Osteocyte (in vitro differentiated cells): ENCODE data around the gene INPP5K. TPM values are rescaled to one million over a fixed set of nuclear protein-coding genes. Genes with fewer than 3 reads are reported as not detected.
A peak's percentile ranks its signal among the peaks of the same experiment; 100 is the strongest.
"Not testable (repeated sequence)": the region's sequence is repeated elsewhere in the genome, so short reads cannot be mapped to it uniquely, and the experiment has no call there.

Source experiments
- DNase-seq: peaks from one replicate; pipeline ENCODE4 v3.0.0; 2021; ENCODE audit warnings: mixed read lengths; ENCODE audit not compliant: unreplicated experiment; ENCODE audit errors: extremely low spot score
- H3K27ac Mint-ChIP-seq: one replicate; pipeline ENCODE4 v1.8.0; 2021; ENCODE audit warnings: mild to moderate bottlenecking, mixed read lengths; ENCODE audit not compliant: unreplicated experiment
- H3K27me3 Mint-ChIP-seq: one replicate; pipeline ENCODE4 v1.8.0; 2021; ENCODE audit warnings: mixed read lengths; ENCODE audit not compliant: unreplicated experiment
- H3K36me3 Mint-ChIP-seq: one replicate; pipeline ENCODE4 v1.8.0; 2021; ENCODE audit warnings: mixed read lengths; ENCODE audit not compliant: unreplicated experiment
- H3K4me1 Mint-ChIP-seq: one replicate; pipeline ENCODE4 v1.8.0; 2021; ENCODE audit warnings: mixed read lengths; ENCODE audit not compliant: unreplicated experiment
- H3K4me3 Mint-ChIP-seq: one replicate; pipeline ENCODE4 v1.8.0; 2021; ENCODE audit warnings: mild to moderate bottlenecking, moderate library complexity, mixed read lengths; ENCODE audit not compliant: unreplicated experiment
- H3K9me3 Mint-ChIP-seq: one replicate; pipeline ENCODE4 v1.8.0; 2021; ENCODE audit warnings: mixed read lengths; ENCODE audit not compliant: unreplicated experiment
- total RNA-seq: library from RNA; stranded (reverse); gene quantifications from 2 replicates; pipeline ENCODE4 v1.2.1, GENCODE V29; 2021
- TF ChIP-seq, protein P1 (sequence below): fragments of 200-600 bp; sonication (generic); IDR thresholded peaks from 2 replicates; pipeline ENCODE4 v1.5.0; 2021; ENCODE audit warnings: antibody characterized with exemption, mild to moderate bottlenecking, moderate library complexity

Gene INPP5K
- total RNA-seq, 1 donor from 2014 or later: 49.4 TPM

DNA sequence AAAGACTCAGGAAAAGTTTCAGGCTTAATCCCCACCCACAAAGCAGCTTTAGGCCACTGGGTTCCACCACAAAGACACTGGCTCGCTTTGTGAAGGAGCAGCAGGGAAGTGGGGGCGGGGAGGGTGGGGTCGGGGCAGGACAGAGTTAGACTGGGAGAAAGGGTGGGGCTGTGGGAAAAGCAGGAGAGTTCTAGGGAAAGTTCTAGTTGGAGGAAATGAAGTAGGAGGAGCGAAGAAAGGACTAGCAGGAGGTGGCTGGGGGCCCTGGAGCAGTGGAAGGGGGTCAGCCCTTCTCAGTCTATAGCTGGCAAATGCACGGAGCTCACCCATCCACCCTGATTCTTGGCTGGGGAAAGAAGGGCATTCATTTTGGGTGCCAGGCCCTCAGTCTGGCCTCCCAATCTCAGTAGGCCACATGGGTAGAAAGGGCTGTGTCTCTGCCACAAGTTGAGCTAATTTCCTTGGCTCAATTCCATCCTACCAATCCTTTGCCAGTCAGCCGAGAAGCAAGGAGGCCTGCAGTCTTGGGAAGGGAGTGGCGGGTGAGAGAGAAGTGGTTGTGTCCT lies 4.6 kb downstream of the INPP5K start:
- DNase-seq: no peak
- H3K4me3 Mint-ChIP-seq: no peak overlapping the region
- TF ChIP-seq, protein P1, sequence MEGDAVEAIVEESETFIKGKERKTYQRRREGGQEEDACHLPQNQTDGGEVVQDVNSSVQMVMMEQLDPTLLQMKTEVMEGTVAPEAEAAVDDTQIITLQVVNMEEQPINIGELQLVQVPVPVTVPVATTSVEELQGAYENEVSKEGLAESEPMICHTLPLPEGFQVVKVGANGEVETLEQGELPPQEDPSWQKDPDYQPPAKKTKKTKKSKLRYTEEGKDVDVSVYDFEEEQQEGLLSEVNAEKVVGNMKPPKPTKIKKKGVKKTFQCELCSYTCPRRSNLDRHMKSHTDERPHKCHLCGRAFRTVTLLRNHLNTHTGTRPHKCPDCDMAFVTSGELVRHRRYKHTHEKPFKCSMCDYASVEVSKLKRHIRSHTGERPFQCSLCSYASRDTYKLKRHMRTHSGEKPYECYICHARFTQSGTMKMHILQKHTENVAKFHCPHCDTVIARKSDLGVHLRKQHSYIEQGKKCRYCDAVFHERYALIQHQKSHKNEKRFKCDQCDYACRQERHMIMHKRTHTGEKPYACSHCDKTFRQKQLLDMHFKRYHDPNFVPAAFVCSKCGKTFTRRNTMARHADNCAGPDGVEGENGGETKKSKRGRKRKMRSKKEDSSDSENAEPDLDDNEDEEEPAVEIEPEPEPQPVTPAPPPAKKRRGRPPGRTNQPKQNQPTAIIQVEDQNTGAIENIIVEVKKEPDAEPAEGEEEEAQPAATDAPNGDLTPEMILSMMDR: no peak
- H3K27ac Mint-ChIP-seq: peak overlapping the region; percentile 81
- H3K27me3 Mint-ChIP-seq: no peaks in the 10 kb centered on the region
- H3K9me3 Mint-ChIP-seq: no peaks in the 10 kb centered on the region
- peaks cover 19% of the 10 kb centered on the region for H3K36me3 Mint-ChIP-seq
- H3K4me1 Mint-ChIP-seq: peaks cover 26% of the 10 kb centered on the region

DNA sequence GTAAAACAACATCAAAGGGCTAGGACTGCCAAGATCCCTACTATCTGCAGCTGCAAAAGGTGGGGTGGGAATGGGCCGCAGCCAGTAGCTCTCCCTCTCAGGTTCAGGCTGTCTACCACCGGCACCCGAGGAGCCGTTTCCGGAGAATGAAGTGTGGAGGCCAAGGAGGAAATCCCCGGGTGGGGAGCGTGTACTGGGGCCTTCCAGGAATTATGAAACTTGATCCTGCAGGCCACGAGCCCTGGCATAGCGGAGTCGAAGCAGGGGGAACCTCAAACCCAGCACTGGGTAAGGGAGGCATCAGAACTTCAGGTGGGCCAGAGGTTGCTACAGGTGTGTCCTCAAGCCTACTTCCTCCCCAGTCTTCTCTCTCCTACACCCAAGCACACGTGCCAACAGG lies 5.1 kb downstream of the INPP5K start:
- TF ChIP-seq, protein P1: no peak
- H3K27ac Mint-ChIP-seq: peak overlapping the region; percentile 81
- H3K9me3 Mint-ChIP-seq: no peaks in the 10 kb centered on the region
- H3K27me3 Mint-ChIP-seq: no peaks in the 10 kb centered on the region
- DNase-seq: no peak
- peaks cover 26% of the 10 kb centered on the region for H3K4me1 Mint-ChIP-seq
- peaks cover 23% of the 10 kb centered on the region for H3K36me3 Mint-ChIP-seq
- H3K4me3 Mint-ChIP-seq: no peak overlapping the region

DNA sequence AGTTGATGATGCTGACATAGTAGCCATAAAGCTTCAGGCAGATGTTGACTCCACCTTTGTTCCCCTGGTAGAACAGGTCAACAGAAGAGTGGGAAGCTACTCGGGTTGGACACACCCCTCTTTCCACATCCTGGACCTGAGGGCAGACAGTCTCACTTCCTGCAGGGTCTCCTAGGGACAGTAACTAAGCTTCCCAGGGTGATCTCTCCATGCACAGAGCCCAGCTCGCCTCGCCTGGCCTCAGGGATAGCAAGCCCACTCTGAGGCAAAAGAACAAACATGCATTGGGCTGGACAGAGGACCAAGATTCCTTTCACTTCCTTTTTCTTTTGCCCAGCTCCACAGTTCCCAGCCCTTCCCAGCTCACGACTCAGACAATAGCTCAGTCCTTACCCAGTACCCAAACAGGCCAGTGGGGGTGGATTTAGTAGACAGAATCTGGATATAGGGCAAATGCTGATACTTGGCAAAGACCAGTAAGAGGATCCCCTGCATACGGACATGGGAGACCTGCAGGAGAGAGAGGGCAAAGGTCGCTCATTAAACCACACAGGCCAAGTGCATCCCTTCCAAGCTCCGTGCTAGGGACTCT lies 7.0 kb downstream of the INPP5K start:
- Mint-ChIP-seq H3K4me3 (no peak overlapping the region), H3K27ac (no peak overlapping the region), H3K27me3 (no peaks in the 10 kb centered on the region), H3K4me1 (peaks cover 22% of the 10 kb centered on the region), H3K36me3 (peaks cover 30% of the 10 kb centered on the region), H3K9me3 (no peaks in the 10 kb centered on the region)
- DNase-seq: no peak
- TF ChIP-seq, protein P1: no peak

DNA sequence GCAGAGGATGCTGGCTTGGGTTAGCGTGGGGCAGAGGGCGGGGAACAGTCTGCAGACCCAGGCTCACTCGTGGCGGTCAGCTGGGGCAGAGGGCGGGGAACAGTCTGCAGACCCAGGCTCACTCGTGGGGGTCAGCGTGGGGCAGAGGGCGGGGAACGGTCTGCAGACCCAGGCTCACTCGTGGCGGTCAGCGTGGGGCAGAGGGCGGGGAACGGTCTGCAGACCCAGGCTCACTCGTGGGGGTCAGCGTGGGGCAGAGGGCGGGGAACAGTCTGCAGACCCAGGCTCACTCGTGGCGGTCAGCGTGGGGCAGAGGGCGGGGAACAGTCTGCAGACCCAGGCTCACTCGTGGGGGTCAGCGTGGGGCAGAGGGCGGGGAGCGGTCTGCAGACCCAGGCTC lies 7.7 kb downstream of the INPP5K start:
- not testable (repeated sequence) for DNase-seq, H3K27ac Mint-ChIP-seq, H3K9me3 Mint-ChIP-seq, H3K27me3 Mint-ChIP-seq, H3K4me3 Mint-ChIP-seq
- Mint-ChIP-seq H3K36me3 (peaks cover 29% of the 10 kb centered on the region), H3K4me1 (peaks cover 21% of the 10 kb centered on the region)

DNA sequence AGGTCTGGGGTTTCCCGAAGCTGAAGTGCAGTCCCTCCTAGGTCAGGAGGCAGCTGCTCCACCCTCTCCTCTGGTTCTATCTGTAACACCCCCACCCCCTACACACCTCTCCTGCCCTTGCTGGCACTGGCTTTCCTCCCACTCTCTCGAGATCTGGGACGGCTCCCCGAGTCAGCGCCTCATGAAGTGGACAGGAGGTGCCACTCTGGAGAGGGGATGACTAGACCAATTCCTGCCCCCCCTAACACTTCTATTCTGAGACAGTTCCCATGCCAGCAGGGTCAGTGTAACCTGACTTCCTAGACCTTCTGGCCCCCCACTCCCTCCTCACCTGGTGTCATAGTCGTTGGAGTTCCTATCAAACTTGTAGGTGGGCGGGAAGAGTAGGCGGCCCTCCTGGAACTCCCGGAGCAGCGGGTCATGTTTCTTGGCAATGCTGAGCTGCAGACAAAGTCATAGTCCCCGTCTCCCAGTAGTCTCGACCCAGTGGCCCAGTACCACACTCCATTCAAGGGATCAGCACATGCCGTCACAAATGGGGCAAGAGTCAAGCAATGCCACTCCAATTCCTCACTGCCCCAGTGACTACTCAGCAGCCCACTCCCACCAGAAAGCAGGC lies 9.7 kb downstream of the INPP5K start:
- Mint-ChIP-seq H3K9me3 (no peaks in the 10 kb centered on the region), H3K27ac (no peak overlapping the region), H3K4me3 (no peak overlapping the region), H3K27me3 (no peaks in the 10 kb centered on the region), H3K36me3 (peaks cover 29% of the 10 kb centered on the region), H3K4me1 (peaks cover 13% of the 10 kb centered on the region)
- DNase-seq: no peak
- TF ChIP-seq, protein P1: no peak
